Thymus (tissue), 11 donors: ENCODE results near the gene C20orf173. TPM values are rescaled to one million over a fixed set of nuclear protein-coding genes. Genes with fewer than 3 reads are reported as not detected.

Experiments used
- DNase-seq, 9 donors: peaks; one replicate each; pipeline ENCODE4 v3.0.0-alpha.2; 2013; ENCODE audit warnings: low spot score in 9 of 9, low read depth in 6 of 9, missing footprints in 1 of 9
- H3K27ac ChIP-seq, 2 donors: one replicate each; pipeline ENCODE4 v1.5.1; 2013; ENCODE audit warnings: control low read depth in 1 of 2, low read depth in 1 of 2, low read length in 1 of 2, mild to moderate bottlenecking in 1 of 2, moderate library complexity in 1 of 2
- H3K27me3 ChIP-seq, 2 donors: one replicate each; pipeline ENCODE4 v1.5.1; 2013; ENCODE audit warnings: low read length in 1 of 2; ENCODE audit not compliant: control insufficient read depth in 2 of 2, insufficient read depth in 1 of 2
- H3K36me3 ChIP-seq, 2 donors: one replicate each; pipeline ENCODE4 v1.5.1; 2013; ENCODE audit warnings: low read length in 1 of 2, mild to moderate bottlenecking in 1 of 2, moderate library complexity in 1 of 2; ENCODE audit not compliant: control insufficient read depth in 2 of 2, insufficient read depth in 2 of 2
- H3K4me1 ChIP-seq, 2 donors: one replicate each; pipeline ENCODE4 v1.5.1; 2013; ENCODE audit warnings: low read length in 2 of 2; ENCODE audit not compliant: control insufficient read depth in 2 of 2, insufficient read depth in 2 of 2
- H3K4me3 ChIP-seq, 2 donors: one replicate each; pipeline ENCODE4 v1.5.1; 2013; ENCODE audit warnings: low read length in 2 of 2, control low read depth in 1 of 2, mild to moderate bottlenecking in 1 of 2
- H3K9me3 ChIP-seq, 2 donors: one replicate each; pipeline ENCODE4 v1.5.1; 2013; ENCODE audit warnings: low read length in 1 of 2, mild to moderate bottlenecking in 1 of 2; ENCODE audit not compliant: control insufficient read depth in 2 of 2, insufficient read depth in 1 of 2
- WGBS: extraction: QIAGEN DNeasy Blood & Tissue Kit; methylation state at CpG from one replicate; pipeline ENCODE4 v1.1.7; 2013; 5-methylcytosine and 5-hydroxymethylcytosine counted together
- polyA plus RNA-seq: library from polyadenylated mRNA; stranded (reverse); fragments of 200-250 nt; gene quantifications from one replicate; pipeline ENCODE4 v1.2.3, GENCODE V29; 2013
- total RNA-seq: library from RNA; stranded (reverse); fragments of 120-200 nt; gene quantifications from one replicate; pipeline ENCODE4 v1.2.4, GENCODE V29; 2013
- donor health status: healthy.

Gene C20orf173
- total and polyA plus RNA-seq, 2 donors, result not detected

DNA sequence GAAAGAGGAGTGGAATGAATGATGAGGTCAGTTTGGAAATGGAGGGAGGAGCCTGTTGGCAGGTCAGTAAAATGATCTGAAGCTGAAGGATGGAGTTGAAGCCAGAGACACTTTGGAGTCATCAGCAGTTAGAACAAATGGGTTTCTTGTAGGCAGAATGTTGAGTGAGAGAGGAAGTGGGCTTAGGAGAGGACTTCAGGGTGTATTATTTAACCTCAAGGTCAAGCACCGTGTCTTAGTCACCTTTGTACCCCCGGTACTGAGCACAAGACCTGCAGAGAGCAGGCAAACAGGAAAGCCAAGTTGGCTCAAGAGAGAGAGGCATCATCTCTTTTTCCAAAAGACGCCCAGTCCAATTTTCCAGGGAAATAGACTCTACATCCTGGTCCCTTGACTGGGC is 23.3 kb downstream of the C20orf173 start:
- H3K27me3 ChIP-seq, result no peaks in the 10 kb centered on the region

DNA sequence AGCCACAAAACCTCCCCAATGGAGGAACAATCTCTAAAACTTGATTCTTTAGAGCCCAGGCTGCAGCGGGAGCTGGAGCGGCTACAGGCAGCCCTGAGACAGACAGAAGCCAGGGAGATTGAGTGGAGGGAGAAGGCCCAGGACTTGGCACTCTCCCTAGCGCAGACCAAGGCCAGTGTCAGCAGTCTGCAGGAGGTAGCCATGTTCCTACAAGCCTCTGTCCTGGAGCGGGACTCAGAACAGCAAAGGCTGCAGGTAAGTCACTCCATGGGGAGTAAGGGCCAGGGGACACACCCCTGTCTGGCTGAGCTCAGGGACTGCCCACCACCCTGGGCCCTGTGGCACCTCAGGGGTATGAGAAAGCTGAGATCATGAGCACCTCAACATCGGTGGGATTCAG is 24.7 kb downstream of the C20orf173 start:
- no peak for DNase-seq
- Histone ChIP-seq H3K4me3 (no peak overlapping the region), H3K4me1 (no peaks in the 10 kb centered on the region), H3K27ac (no peak overlapping the region), H3K36me3 (peaks cover 93% of the 10 kb centered on the region in 2 donors), H3K27me3 (no peaks in the 10 kb centered on the region), H3K9me3 (no peaks in the 10 kb centered on the region)
- 96% methylated on average over 5 of the region's 5 CpGs for WGBS

More for the DNA sequence above, 23.3 kb downstream of the C20orf173 start:
- no peak overlapping the region for H3K27ac ChIP-seq
- H3K4me3 ChIP-seq, result no peak overlapping the region
- DNase-seq, result no peak
- no peaks in the 10 kb centered on the region for H3K9me3 ChIP-seq
- peaks cover 89 to 94% of the 10 kb centered on the region in 2 donors for H3K36me3 ChIP-seq
- no peaks in the 10 kb centered on the region for H3K4me1 ChIP-seq
- 95% methylated on average over 3 of the region's 3 CpGs for WGBS

GRCh38 chr20:35503841-35504561 is 25.5 kb downstream of the C20orf173 start:
- Histone ChIP-seq H3K27me3 (no peaks in the 10 kb centered on the region), H3K9me3 (no peaks in the 10 kb centered on the region), H3K36me3 (peaks cover 92 to 93% of the 10 kb centered on the region in 2 donors), H3K4me1 (no peaks in the 10 kb centered on the region), H3K4me3 (no peak overlapping the region), H3K27ac (no peak overlapping the region)
- no peak for DNase-seq
- WGBS, result 94% methylated on average over 16 of the region's 16 CpGs

GRCh38 chr20:35503281-35503680 is 26.2 kb downstream of the C20orf173 start:
- H3K36me3 ChIP-seq, result peaks cover 90 to 95% of the 10 kb centered on the region in 2 donors
- WGBS, result 98% methylated on average over 10 of the region's 10 CpGs
- H3K9me3 ChIP-seq, result no peaks in the 10 kb centered on the region
- no peak overlapping the region for H3K4me3 ChIP-seq
- H3K27me3 ChIP-seq, result no peaks in the 10 kb centered on the region
- H3K4me1 ChIP-seq, result no peaks in the 10 kb centered on the region
- H3K27ac ChIP-seq, result no peak overlapping the region
- DNase-seq, result no peak

- Histone ChIP-seq H3K27me3 (no peaks in the 10 kb centered on the region), H3K9me3 (no peaks in the 10 kb centered on the region), H3K4me3 (no peak overlapping the region), H3K27ac (no peak overlapping the region), H3K4me1 (no peaks in the 10 kb centered on the region), H3K36me3 (peaks cover 90 to 95% of the 10 kb centered on the region in 2 donors)
- 62% methylated on average over 8 of the region's 8 CpGs for WGBS
- DNase-seq, result no peak
These were observed 27.1 kb downstream of the C20orf173 start for GRCh38 chr20:35502352-35502751.

DNA sequence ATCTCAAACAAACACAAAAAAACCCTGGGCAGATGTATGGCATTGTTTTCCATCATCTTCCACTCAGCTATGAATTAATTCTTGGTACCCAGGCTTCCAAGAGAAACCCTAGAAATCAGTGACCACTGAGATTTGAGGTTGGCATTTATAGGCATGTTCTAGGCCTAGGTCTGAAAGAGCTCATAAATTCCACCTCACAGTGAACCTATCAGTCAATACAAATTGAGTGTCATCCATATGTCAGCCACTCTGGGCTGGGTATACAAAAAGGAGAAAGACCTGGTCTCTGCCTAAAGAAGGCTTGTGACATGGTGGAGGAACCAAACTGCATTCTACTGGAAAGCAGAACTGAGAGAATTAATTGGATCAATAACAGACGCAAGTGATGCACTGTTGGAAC is 30.2 kb downstream of the C20orf173 start:
- H3K9me3 ChIP-seq, result no peaks in the 10 kb centered on the region
- WGBS, result 100% methylated on average over 1 of the region's 1 CpG

DNA sequence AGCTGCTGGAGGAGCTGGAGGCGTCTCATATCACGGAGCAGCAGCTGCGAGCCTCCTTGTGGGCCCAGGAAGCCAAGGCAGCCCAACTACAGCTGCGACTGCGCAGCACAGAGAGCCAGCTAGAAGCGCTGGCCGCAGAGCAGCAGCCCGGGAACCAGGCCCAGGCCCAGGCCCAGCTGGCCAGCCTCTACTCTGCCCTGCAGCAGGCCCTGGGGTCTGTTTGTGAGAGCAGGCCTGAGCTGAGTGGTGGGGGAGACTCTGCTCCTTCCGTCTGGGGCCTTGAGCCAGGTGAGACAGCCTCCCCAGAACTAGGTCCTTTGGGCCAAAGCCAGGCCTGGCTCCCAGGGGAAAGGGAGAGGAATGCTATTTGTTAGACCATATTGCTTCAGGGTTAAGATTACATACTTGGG is 31.7 kb downstream of the C20orf173 start:
- no peak for DNase-seq
- Histone ChIP-seq H3K27ac (no peak overlapping the region), H3K36me3 (peaks cover 78 to 93% of the 10 kb centered on the region in 2 donors), H3K4me1 (no peaks in the 10 kb centered on the region), H3K27me3 (no peaks in the 10 kb centered on the region), H3K4me3 (no peak overlapping the region), H3K9me3 (no peaks in the 10 kb centered on the region)
- 97% methylated on average over 9 of the region's 9 CpGs for WGBS

More for the DNA sequence above, 30.2 kb downstream of the C20orf173 start:
- Histone ChIP-seq H3K36me3 (peaks cover 80 to 96% of the 10 kb centered on the region in 2 donors), H3K4me3 (no peak overlapping the region), H3K4me1 (no peaks in the 10 kb centered on the region), H3K27ac (no peak overlapping the region), H3K27me3 (no peaks in the 10 kb centered on the region)
- DNase-seq, result no peak

- Histone ChIP-seq H3K27ac (no peak overlapping the region), H3K4me1 (no peaks in the 10 kb centered on the region), H3K36me3 (peaks cover 76 to 91% of the 10 kb centered on the region in 2 donors), H3K27me3 (no peaks in the 10 kb centered on the region), H3K4me3 (no peak overlapping the region), H3K9me3 (no peaks in the 10 kb centered on the region)
- no peak for DNase-seq
- WGBS, result 97% methylated on average over 5 of the region's 5 CpGs
These were observed 32.1 kb downstream of the C20orf173 start for GRCh38 chr20:35497320-35497719.

DNA sequence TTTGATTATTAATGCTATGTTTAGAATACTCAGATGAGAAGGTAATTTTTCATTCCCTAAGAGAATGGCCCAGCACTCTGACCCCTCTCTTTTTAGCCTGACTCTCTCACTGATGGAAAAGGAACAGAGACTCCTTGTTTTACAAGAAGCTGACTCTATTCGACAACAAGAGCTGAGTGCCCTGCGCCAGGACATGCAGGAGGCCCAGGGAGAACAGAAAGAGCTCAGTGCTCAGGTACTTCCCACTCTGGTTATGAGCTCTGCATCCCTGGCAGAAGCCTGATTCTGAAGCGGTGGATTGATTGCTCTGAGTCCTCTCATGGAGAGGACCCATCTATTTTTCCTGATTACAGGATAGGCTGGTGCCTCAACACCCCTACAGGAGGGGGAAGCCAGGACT is 33.0 kb downstream of the C20orf173 start:
- DNase-seq, result no peak
- H3K36me3 ChIP-seq, result peaks cover 68 to 88% of the 10 kb centered on the region in 2 donors
- 97% methylated on average over 3 of the region's 3 CpGs for WGBS

More for the DNA sequence above, 33.0 kb downstream of the C20orf173 start:
- Histone ChIP-seq H3K4me1 (peaks cover 2% of the 10 kb centered on the region in 2 donors), H3K27ac (no peak overlapping the region), H3K27me3 (no peaks in the 10 kb centered on the region), H3K4me3 (no peak overlapping the region), H3K9me3 (no peaks in the 10 kb centered on the region)
